GM21737 (cell line): ENCODE measurements around the gene PRKAR2B.
"Not testable (repeated sequence)": the region's sequence is repeated elsewhere in the genome, so short reads cannot be mapped to it uniquely, and the experiment has no call there.

Experiments
- ATAC-seq: cut with Tn5 transposase; IDR thresholded peaks from one replicate; pipeline ENCODE4 v1.9.1; 2021; ENCODE audit warnings: mild to moderate bottlenecking, moderate library complexity; ENCODE audit not compliant: unreplicated experiment

The PRKAR2B gene

GRCh38 chr7:107076781-107077698 lies 32.5 kb downstream of the PRKAR2B start:
- ATAC-seq, result no peak

- no peak for ATAC-seq
Measured at GRCh38 chr7:107077699-107078516, 33.4 kb downstream of the PRKAR2B start.

DNA sequence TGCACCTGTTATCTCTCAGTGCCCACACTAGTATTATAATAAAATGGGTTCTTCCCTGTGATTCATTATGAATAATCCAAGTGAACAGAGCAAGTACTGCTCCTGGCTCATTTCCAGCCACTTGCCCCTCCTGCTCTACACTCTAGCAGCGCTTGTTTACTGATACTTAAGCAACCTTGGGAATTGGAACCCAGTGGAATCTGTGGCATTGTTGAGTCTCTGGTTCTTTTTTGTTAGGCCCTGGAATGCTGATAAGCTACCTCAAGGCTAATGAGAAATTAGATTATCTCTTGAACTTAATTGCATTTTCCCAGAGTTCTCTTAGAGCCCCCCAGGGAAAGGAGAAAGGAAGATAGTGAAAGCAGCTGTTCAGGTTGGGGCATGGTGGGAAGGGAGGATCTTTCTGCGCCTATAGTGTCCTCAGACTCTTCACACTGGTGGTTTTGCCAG lies 34.0 kb downstream of the PRKAR2B start:
- no peak for ATAC-seq

DNA sequence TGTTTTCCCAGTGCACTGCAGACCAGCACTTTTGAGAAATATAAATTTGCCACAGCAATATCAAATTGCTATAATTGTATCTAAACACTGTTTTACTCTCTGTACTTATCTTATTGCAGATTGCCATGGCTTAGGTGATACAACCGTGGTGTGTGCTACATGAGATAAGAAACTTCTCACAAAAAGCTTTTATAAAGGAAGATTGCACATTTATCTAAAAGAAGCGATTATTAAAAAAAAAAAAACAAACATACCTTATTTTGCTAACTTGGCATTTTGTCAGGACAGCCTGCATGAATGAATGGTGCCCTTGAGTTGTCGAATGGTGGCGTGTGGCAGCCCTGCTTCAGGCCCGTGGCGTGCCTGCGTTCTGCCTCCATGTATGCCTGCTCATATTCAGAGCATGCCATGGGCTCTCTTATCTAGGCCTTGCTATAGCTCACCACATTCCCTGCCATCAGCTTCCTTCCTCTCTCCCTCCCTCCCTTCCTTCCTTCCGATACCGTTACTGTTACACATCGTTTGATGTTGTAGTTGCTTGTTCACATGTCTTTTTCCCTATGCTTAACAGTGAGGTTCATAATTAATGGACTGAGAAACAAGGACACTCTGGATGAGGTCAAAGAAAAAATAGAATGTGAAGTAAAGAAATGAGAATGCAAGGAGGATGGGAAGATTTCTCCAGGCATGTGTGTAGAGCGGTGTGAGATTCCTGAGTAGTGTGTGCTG lies 34.9 kb downstream of the PRKAR2B start:
- ATAC-seq, result no peak

- ATAC-seq, result no peak
Measured at GRCh38 chr7:107080099-107080505, 35.6 kb downstream of the PRKAR2B start.

DNA sequence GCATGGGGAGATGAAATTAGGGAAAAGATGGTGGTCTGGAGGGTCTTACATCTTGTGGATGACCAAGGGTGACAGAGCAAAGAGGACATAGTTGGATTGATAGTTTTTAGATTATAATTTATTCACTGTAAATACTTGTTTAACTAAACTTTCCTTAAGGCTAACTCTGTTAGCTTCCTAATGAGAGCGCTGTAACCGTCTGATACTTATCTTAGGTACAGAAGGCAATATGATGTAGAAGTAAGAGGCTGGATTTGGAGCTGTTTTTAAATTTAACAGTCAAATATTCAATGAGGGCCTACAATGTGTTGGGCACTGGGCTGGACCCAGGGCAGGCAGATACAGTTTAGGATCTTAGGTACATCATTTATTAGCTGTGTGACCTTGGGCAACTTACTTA lies 36.0 kb downstream of the PRKAR2B start:
- no peak for ATAC-seq

DNA sequence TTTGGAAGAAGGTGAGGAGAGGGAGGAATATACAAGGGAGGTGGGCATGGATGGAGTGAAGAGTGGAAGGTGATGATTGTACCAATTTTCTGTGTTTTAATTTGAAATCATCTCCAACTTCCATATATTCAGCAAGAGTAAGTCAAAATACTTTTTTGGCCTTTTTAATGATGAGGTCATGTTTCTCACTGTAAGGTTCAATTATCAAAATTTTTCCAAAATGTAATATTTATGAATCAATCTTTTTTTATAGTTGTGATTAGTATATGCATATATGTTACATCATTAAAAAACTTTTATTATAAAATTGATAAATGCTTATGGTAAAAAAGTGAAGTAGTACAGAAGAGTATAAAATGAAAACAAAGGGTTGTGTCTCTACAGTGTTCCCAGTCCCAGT lies 40.7 kb downstream of the PRKAR2B start:
- ATAC-seq, result no peak

- no peak for ATAC-seq
Measured at GRCh38 chr7:107089627-107090026, 45.1 kb downstream of the PRKAR2B start.

DNA sequence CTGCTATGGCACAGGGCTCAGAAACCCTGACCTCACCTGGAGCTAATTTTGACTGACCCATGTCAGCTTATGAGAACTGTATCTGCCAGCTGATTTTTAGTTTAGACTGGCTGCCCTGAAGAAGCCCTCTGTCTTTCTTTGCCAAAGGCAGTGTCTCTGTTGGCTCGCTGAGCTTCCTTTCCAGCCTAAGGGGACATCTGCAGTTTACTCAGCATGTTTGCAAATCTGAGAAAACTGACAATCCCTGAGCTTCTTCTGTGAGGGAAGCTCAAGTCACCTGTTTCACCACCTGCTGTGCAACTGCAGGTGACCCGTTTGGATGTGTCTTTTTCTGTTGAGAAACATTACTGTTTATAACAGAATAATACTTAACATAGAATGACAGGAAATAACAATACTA lies 46.0 kb downstream of the PRKAR2B start:
- ATAC-seq, result no peak

DNA sequence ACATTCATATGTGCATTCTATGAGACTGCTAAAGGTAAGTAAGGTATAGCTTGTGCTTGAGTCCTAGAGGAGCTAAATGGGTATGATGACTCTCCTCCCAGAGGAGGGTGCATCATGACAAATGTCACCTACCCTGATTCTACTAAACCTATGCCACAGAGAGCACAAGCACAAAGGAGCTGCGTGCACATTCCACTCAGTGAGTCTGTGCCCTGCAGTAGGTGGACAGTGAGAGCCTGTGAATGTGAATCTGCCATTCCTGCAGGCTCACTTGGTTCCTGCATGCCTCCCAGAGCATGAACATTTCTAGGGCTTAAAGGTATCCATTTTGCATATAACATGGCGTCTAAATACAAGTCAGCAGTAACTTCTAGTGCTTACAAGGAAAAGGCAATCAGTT lies 46.8 kb downstream of the PRKAR2B start:
- no peak for ATAC-seq

DNA sequence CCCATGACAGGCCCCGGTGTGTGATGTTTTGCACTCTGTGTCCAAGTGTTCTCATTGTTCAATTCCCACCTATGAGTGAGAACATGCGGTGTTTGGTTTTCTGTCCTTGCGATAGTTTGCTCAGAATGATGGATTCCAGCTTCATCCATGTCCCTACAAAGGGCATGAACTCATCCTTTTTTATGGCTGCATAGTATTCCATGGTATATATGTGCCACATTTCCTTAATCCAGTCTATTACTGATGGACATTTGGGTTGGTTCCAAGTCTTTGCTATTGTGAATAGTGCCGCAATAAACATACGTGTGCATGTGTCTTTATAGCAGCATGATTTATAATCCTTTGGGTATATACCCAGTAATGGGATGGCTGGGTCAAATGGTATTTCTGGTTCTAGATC lies 49.2 kb downstream of the PRKAR2B start:
- not testable (repeated sequence) for ATAC-seq

- ATAC-seq, result not testable (repeated sequence)
Measured at GRCh38 chr7:107099154-107099553, 54.6 kb downstream of the PRKAR2B start.

- ATAC-seq, result no peak
Measured at GRCh38 chr7:107100824-107101223, 56.3 kb downstream of the PRKAR2B start.

GRCh38 chr7:107103369-107103768 lies 58.9 kb downstream of the PRKAR2B start:
- ATAC-seq, result no peak

DNA sequence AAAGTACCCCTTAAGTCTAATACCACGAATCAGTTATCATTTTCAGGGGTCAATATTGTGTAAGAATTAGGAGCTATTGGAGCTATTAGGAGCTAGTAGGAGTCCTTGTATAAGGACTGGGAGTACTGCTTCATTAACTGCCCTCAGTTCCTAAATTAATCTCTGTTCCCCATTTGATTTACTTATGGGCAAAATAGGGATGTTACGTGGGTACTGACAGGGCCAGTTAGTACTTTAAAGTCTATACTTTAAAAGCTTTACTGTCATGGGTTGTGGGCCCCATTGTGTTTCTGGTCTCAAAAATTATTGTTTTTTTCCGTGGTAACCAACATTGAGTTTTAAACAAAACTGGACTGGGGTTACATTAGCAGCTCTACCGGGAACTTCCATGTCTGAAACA lies 60.3 kb downstream of the PRKAR2B start:
- ATAC-seq, result no peak

DNA sequence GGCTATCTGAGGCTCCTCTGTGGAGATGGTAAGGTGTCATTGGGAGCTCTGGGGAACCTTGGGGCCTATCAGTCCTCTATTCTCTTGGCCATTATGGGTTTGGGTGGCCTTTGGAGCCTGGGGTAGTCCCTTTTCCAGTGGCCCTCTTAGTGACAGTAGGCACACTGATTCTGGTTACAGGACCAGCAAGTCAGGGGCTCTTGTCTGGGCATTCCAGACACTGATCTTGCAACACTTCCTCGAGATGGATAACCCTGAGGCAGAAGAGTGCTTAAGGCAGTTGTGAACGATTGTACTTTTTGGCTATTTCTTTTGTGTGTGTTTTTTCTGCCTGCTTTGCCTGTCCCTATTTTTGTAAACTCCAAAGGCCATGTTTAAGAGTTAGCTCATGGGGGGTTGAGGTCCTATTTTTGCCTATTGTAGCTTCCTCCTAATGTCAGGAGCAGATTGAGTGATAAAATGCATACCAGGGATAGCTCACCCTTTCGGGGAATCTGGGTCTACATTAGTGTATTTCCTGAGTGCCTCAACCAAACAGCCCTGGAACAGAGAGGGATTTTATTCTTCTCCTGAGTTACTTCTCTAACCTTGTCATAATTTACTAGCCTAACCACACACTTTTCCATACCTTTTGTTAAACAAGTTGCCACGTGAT lies 61.2 kb downstream of the PRKAR2B start:
- no peak for ATAC-seq

- no peak for ATAC-seq
Measured at GRCh38 chr7:107108793-107109371, 64.4 kb downstream of the PRKAR2B start.

DNA sequence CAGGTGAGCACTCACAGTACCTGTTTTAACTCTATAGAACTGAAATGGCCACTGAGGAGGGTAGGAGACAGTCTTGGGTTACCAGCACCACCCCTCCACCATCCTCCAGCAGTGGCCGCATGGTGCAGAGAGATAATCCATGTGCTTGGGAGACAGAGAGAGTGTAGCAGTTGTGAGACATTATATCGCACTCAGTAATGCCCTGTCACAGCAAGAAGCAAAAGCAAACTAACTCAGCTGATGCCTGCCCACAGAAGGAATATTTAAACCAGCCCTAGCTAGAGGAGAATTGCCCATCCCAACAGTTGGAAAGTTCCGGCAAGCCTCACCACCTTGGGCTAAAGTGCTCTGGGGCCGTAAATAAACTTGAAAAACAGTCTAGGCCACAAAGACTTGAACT lies 65.5 kb downstream of the PRKAR2B start:
- ATAC-seq, result no peak

DNA sequence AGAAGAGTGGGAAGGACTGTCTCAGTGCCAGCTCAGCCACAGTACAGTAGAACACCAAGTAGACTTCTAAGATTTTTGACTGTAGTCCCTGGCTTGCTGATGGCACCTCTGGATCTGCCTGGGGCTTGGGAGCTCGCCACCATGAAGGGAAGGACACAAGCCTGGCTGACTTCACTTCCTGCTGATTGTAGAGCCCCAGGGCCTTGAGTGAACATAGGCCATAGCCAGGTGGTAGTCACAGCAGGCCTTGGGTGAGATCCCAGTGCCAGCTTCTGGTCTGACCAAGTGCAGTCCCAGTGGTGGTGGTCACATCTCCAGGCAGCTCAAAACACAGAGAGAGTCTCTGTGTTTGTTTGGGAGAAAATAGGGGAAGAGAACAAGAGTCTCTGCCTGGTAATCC lies 66.7 kb downstream of the PRKAR2B start:
- no peak for ATAC-seq

GRCh38 chr7:107113866-107114265 lies 69.4 kb downstream of the PRKAR2B start:
- no peak for ATAC-seq
